Activated CD4-positive, alpha-beta T cell treated with anti-CD3 and anti-CD28 coated beads, Interleukin-10, Interleukin-2, amounts not matched to agents 100 ng/mL and 50 ng/mL, durations not matched to agents 16 hours and 8 hours (primary cell): ENCODE results near the gene DGKG.

ENCODE experiments used
- DNase-seq: peaks from one replicate; pipeline ENCODE4 v3.0.0-alpha.2; 2020

DGKG gene

DNA sequence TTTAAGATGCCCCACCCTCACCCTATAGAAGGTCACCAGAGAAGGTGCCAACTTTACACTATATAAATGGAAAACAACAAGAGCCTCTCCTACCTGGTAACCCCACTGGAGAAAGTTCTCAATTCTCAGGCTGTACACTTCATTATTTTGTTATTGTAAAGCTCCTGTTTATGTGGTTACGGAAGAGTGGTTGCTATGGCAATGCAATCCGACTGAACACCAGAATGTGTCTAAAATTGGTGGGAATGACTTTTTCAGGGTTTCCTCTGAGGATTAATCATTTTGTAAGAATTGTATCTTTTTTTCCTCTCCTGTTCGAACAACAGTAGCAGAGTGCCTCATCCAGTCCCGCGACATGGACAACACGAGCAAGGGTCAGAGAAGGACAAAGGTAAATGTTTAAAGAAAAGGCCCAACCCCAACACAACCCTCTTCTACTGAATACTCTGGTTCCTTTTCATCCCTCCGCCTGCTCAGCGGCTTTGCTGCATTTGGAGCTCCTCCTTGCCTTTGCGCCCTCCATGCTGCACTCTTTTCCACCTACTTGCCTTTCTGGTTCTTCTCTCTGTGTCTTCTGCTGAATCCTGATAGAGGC is 45.3 kb downstream of the DGKG start:
- no peak for DNase-seq

GRCh38 chr3:186315581-186316354 is 46.3 kb downstream of the DGKG start:
- DNase-seq: no peak

GRCh38 chr3:186314896-186315295 is 47.1 kb downstream of the DGKG start:
- no peak for DNase-seq

DNA sequence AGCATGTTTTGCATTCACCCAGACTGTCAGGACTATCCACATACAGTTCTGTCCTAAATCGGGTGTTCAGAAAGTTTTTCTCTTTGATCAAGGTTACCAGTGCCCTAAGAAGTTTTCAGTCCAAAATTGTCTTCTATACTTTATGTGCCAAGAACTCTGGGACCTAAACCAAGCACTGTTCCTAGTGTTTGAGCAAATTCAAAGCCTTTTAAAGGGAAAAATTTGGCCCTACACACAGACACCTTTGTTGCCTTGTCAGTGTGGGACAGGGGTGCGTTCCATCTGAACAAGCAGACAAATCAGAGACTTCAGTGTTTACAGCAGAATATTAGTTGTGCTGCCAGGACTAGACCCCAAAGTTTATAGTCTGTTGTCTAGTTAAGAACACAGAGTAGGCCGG is 50.6 kb downstream of the DGKG start:
- no peak for DNase-seq

GRCh38 chr3:186308549-186308948 is 53.5 kb downstream of the DGKG start:
- no peak for DNase-seq

DNA sequence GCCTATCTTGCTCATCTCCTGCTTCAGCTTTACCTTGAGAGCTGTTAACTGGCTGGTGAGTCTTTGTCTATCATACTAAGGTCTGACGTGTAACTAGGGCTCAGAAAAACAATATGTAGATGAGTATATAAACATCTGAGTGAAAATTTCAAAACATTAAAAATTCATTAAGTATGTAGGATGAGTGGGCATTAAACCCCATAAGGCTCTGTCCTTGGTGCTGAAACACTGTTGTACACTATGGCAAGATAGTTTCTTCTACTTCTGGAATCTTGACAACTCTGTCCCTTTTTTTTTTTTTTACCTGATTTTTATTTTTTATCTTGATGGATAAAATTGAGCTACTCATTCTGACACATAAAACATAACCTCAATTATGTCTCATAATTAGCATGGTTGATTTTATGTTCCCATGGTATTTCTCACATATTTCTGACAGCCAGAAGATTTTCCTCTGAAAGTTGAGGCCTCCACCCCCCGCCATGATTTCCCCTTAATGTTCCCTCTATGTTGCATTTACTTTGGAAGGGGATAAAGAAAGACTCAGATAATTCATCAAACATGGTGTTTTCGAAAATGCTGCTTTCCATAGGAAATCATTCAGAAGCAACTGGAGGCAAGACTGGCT is 54.3 kb downstream of the DGKG start:
- DNase-seq: peak; percentile 9

GRCh38 chr3:186305286-186305685 is 56.7 kb downstream of the DGKG start:
- DNase-seq: no peak

GRCh38 chr3:186303965-186304364 is 58.1 kb downstream of the DGKG start:
- no peak for DNase-seq

- no peak for DNase-seq
These were observed 62.7 kb downstream of the DGKG start for GRCh38 chr3:186299327-186299726.

- DNase-seq: no peak
These were observed 63.2 kb downstream of the DGKG start for GRCh38 chr3:186298876-186299275.

DNA sequence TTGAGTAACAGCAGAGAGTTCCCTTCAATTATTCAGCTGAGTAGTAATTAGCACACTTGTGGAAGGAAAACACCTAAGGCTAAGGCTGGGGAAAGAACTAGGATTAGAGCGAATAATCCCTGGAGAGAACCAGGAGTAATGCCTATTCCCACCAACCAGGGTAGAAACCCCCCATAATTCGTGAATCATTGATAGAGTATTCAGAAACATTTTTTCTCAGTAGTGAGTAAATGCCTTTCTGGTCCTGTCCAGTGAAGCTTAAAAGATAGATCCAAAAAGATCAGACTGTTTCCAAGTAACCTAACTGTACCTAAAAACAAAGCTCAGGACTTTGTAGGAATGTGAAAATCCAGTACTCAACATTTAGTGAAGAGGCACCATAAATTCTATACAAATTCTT is 71.2 kb downstream of the DGKG start:
- DNase-seq: no peak

GRCh38 chr3:186287711-186288110 is 74.3 kb downstream of the DGKG start:
- no peak for DNase-seq

GRCh38 chr3:186286114-186286513 is 75.9 kb downstream of the DGKG start:
- DNase-seq: no peak

GRCh38 chr3:186284661-186285060 is 77.4 kb downstream of the DGKG start:
- no peak for DNase-seq

- DNase-seq: no peak
These were observed 77.7 kb downstream of the DGKG start for GRCh38 chr3:186284349-186284652.

- no peak for DNase-seq
These were observed 78.2 kb downstream of the DGKG start for GRCh38 chr3:186283651-186284348.

DNA sequence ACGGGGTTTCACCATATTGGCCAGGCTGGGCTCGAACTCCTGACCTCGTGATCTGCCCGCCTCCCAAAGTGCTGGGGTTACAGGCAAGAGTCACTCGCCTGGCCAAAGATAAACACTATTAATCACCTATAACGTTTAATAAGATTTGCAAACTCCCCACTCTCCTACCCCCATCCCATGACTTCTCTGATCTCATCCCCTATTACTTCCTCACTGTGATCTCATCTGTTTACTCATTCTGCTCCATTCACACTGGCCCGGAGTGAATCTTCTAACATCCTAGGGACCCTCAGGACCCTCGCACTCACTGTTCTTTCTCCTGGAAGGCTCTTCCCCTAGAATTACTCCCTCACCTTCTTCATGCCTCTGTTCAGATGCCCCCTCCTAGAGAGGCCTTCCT is 78.9 kb downstream of the DGKG start:
- DNase-seq: no peak

DNA sequence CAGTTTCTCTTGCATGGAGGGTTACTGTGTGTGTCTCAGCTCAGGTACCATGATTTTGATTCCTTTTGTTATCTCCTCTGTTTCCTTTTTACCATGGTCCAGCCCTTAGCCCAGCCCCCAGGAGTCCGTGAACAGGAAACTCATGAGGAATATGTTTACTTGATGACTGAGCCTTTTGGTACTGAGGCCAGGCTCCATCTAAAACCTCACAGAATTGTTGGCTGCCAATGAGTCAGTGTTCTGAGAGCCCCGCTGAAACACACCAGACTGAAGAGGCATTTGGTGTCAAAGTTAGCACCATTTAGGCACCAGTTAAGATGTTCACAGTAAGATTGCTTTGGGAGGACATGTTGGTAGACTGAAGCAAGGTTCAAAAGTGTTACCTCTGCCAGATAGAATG is 80.9 kb downstream of the DGKG start:
- no peak for DNase-seq

GRCh38 chr3:186280737-186281136 is 81.3 kb downstream of the DGKG start:
- no peak for DNase-seq

- DNase-seq: no peak
These were observed 84.6 kb downstream of the DGKG start for GRCh38 chr3:186277268-186277909.

DNA sequence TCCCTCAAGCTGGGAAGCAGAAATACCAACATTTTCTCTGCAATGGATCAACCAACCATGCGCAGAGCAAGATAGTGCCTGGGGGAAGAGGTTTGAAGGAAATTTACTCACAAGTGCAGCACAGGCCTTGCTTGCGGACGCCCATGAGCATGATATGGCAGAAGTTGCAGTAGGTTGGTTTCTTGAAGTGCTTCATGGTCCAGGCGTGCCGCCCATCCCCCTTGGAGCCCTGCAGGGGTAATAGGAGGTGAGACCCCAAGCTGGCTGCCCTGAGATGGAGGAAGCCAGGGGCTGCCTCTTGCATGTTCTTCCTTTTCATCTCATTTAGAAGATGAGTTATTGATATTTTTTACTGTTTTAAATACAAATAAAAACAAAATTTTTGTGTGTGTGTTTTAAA is 86.6 kb downstream of the DGKG start:
- no peak for DNase-seq

GRCh38 chr3:186273586-186273985 is 88.4 kb downstream of the DGKG start:
- no peak for DNase-seq

DNA sequence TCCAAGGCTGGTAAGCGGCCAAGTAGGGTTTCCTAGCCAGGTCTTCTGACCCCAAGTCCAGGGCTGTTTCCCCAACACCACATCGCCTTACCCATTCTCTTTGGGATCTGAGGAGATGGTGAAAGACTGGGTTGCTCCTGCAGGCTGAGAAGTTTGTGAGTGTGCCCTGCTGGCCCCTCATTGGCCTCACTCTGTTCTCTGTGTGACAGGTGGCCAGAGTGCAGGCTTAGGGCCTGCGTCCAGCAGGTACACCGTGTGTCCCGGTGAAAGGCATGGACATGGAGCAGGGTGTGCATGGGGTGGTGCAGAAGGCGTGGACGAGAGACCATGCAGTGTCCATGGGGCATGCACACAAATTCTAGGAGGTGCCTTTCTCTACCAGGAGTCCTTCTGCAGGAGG is 91.3 kb downstream of the DGKG start:
- DNase-seq: no peak
